RKO (cell line): Measurements from ENCODE around the gene ZNF565.
"Not testable (repeated sequence)": the region's sequence is repeated elsewhere in the genome, so short reads cannot be mapped to it uniquely, and the experiment has no call there.

Experiments used
- DNase-seq: peaks from one replicate; pipeline ENCODE4 v3.0.0-alpha.2; 2016; ENCODE audit warnings: low spot score

The ZNF565 gene

DNA sequence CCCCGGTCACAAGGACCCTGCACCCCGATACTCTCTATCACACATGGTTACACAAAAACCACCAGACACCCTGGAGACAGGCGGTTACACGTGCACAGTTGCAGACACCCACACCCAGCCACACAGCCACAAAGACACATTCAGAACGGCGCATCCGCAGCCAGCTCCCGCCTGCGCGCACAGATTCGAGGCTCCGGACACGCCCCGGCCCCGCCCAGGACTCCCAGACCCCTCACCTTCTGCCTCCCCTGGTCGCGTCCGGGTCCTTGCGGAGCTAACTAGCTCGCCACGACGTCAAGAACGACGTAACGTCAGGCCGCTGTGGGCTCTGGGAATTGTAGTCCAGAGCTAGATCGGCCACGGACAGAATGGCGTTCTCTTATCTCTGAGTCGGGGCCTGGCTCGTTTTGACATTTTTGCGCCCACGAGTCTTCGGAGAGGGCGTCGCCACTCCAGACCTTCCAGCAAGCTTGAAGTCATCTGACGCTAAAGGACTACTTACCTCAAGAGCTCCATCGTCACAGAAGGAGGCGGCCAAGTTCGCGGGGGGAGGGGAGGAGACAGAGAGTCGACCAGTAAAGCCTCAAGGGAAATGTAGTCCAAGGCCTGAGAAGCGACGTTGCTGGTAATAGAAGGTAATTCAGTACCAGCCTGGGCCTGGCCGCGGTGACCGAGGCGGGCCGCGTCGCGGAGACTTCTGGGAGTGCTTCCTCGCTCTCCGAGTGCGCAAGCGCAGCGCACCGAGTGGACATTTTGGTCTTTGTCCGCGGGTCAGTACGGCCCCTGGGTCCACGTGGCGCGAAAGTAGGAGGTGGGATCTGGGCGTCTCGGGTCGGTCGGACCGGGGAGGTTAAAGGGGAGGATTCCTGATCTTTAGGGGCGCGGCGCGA, at the start of gene ZNF565, which contains the start of gene ZNF146:
Gene ZNF565, minus strand, starts transcription at position 280 of the 890 bp plus-strand sequence. CDS start 12,680 bp downstream, outside the sequence.
Gene ZNF146, plus strand, starts transcription at position 721 of the 890 bp plus-strand sequence. CDS start 21,335 bp downstream, outside the sequence.
- peak; percentile 99 for DNase-seq

DNA sequence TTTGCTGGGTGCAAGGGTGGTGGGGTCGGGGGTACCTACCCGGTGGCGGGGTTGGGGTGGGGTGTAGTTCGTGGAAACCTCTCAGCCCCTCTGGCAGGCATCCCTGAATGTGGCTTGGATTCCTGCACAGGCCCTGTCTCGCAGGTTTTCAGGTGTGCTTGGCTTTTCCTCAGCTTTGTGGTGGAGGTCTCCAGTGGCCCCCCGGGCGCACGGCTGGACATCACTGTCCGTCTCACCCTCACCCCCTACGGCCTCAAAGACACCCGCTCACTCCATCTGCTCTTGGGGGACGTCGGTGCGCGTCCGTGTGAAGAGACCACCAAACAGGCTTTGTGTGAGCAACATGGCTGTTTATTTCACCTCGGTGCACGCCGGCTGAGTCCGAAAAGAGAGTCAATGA, 44.7 kb upstream of the ZNF565 start:
- no peak for DNase-seq

DNA sequence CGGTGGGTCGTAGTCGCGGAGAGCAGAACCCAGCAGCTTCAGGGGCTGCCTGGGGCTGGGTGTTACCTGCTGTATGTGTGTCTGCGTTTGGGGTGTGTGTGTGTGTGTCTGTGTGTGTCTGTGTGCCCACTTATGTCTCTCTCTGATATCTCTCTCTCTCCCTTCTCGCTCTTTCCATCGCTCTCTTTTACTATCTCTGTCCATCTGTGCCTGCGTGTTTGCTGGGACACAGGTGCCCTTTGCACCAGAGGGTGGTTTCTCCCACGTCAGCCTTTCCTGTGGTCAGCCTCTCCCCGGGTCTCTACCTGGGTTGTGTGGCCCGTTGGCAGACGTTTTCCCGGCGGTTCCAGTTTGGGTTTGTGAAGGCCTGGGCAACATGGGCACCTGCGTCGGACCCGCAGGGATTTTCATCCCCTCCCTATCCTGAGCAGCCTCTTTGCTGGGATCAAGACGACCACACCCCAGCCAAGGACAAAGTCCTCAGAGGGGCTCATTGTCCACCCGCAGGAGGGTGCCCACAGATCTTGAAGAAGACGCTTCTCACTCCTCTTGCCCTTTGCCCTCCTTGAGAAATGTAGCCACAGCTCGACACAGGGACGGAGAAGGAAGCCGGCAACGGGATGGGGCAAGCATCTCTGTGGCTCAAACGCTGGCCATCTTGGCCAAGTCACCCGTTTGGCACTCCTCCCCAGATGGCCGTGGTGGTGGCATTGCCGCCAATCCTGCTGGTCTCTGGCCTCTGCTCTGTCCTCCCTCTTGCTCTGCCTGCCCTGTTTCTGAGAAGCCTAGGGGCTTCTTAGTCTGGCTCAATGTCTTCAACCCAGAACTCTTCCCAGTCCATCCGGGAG, 43.8 kb upstream of the ZNF565 start:
- DNase-seq = no peak

DNA sequence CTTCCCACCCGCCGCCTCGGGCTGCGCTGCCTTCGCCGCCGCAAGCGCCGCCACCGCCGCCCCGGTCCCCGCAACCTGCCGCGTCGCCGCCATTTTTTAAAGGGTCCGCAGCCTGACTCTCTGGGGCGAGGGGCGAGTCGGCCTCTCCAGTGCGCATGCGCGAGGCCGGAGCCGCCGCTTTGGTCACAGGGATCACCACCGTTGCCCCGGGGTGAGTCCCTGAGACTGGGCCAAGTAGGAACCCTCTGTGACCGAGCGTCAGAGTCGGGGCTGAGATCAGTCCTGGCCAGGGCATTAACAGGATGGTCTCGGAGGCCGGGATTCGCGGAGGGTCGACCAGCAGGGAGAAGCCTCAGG, 43.0 kb upstream of the ZNF565 start:
- no peak for DNase-seq

DNA sequence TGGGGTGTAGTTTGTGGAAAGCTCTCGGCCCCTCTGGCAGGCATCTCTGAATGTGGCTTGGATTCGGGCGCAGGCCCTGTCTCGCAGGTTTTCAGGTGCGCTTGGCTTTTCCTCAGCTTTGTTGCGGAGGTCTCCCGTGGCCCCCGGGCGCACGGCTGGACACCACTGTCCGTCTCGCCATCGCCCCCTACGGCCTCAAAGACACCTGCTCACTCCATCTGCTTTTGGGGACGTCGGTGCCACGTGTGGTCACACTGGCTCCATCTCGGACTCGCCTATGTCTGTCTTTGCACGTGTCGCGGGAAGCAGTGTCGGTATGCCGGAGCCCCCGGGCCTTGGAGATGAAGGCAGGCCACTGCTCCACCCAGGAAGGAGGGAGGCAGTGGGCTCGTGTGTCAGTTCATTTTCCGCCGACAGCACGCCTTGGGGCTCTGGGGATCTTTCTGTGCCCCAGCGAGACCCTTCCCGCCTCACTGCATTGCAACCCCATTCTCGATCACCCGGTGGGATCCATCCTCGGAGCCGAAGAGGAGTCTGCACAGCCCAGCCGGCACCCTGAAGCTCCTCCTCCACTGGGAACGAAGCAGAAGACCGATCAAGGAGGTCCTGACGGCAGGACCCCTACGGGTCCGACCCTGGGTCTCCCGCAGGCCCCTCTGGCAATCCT, 42.5 kb upstream of the ZNF565 start:
- DNase-seq = no peak

DNA sequence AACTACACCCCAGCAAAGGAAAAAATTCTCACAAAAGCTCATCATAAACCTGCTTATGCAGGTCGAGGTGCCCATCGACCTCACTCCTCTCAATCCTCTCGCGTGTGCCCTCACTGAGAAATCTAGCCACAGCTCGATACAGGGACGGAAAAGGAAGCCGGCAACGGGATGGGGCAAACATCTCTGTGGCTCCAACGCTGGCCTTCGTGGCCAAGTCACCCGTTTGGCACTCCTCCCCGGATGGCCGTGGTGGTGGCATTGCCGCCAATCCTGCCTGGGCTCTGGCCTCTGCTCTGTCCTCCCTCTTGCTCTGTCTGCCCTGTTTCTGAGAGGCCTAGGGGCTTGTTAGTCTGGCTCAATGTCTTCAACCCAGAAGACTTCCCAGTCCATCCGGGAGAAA, 41.6 kb upstream of the ZNF565 start:
- DNase-seq = no peak

DNA sequence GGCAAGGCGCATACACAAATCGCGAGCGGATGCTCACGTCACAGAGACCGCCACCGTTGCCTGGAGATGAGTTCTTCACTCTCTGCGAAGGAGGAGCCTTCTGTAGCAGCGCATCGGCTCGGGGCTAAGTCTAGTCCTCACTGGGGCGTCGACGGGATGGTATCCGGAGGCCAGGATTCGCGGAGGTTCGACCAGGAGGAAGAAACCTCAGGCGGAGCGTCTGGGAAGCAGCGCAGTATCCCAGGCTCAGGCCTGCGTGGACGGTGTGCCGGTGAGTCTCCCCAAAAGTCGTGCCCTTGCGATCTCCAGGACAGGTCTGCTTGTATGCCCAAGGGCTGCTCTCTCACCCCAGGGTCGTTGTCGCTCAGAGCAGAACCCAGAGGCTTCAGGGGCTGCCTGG, 40.9 kb upstream of the ZNF565 start:
- DNase-seq = no peak

GRCh38 chr19:36254848-36255247, 40.4 kb upstream of the ZNF565 start:
- DNase-seq = no peak

DNA sequence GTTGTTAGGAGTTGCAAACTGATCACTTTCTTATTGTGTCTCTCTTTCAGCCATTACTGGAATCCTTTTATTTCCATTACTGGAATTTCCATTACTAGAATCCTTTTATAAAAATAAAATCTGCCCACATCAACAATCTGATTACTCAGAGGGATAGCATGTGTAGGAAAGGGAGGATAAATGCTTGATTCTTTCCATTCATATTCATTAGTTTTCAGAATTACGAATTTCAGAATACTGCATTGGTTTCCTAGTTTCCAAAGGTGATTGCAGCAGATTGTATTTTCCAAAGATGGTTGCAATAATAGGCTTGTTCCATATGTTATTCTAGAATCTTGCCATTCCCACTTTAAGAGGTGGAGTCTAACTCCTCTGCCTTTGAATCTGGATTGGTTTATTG, 37.6 kb upstream of the ZNF565 start:
- DNase-seq = no peak

DNA sequence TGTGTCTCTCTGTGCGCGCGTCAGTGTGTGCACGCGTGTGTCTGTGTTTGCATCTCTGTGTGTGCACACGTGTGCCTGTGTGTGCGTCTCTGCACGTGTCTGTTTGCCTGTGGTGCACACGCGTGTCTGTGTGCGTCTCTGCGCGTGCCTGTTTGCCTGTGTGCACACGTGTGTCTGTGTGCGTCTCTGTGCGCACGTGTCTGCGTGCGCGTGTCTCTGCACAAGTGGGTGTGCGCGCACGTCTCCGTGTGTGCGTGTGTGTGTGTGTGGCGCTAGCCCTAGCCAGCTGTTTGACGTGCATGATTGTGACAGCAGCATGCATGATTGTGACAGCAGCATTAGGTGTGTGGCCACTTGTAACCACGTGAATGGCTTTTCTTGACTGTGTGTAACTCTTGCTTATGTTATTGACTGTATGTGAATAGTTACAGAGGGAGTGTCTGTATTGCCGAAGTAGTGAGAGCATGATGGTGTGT, 31.6 kb upstream of the ZNF565 start:
- DNase-seq = no peak

DNA sequence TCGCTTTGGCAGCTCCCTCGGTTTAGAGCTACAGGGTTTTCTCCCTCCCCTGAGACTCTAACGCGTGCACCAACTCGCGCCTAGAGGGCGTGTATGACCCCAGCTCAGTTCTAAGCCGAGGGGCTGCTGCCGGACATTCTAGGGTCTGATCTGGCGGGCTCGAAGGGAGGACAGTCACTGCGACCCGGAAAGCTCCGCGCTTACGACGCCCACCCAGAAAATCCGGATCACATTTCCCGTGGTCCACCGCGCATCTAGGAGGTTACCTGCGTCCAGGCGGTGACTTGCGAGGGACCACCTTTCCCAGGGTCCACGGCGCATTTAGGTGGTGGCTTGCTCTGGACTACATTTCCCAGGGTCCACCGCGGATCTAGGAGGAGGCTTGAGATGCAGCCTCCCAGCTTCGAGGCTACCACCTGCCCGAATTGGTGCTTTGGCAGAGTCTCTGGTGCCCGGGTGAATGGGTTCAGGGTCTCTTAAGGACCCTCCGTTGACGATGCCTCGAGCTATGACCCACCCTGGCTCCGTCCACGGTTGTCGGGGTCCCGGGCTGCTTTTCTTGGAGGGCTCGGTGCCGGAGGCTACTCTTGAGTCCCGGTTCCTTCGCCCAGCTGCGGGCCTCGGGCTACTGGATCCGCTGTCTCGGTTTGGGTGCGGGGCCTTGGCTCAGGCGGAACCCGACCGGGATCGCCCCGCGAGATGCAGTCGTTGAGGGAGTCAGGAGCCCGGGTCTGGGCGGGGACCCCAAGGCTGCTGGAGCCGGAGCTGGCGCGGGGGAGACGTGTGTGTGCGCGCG, 30.9 kb upstream of the ZNF565 start:
- no peak for DNase-seq

DNA sequence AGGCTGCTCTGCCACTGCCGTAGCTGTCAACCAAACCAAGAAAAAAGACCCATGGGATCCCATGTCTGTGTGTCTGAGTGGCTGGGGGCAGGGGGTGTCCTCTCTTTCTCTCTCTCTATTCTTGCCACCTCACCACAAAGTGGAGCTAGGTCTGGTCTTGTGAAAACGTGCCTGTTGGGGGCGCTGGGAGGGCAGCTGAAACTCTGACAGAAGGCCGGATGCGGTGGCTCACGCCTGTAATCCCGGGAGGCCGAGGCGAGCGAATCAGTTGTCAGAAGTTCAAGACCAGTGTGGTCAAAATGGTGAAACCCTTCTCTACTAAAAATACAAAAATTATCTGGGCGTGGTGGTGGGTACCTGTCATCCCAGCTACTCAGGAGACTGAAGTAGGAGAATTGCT, 29.6 kb upstream of the ZNF565 start:
- DNase-seq = no peak

GRCh38 chr19:36236946-36237310, 22.5 kb upstream of the ZNF565 start:
- no peak for DNase-seq

GRCh38 chr19:36236304-36236945, 22.0 kb upstream of the ZNF565 start:
- no peak for DNase-seq

DNA sequence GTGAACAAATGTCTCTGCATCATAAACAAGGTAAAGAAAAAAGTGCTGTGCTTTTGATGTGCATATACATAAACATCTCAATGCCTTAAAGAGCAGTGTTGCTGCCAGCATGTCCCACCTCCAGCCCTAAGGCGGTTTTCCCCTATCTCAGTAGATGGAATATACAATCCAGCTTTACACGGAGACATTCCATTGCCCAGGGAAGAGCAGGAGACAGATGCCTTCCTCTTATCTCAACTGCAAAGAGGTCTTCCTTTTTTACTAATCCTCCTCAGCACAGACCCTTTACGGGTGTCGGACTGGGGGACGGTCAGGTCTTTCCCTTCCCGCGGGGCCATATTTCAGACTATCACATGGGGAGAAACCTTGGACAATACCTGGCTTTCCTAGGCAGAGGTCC, 19.2 kb upstream of the ZNF565 start:
- DNase-seq = not testable (repeated sequence)

DNA sequence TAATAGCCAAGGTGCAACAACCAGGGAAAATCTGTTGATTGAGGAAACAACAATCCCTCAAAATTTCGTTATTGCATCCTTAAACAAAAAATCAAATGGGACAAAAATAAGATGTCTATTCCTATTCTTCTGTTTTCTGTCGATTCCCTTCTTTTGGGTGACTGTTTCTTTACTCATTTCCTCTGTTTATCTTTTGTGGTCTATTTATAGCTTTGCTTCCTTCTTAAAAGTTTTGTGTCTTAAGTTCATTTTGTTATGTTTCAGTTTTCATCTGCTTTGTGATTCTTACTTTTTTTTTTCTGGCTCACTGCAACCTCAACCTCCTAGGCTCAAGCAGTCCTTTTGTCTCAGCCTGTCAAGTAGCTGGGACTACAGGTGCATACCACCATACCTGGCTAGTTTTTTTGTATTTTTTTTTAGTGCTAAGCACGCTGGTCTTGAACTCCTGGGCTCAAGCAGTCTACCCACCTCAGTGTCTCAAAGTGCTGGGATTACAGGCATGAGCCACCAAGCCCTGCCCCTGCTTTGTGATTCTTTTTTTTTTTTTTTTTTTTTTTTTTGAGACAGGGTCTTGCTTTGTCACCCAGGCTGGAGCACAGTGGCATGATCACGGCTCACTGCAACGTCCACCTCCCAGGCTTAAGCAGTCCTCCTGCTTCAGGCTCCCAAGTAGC, 10.9 kb upstream of the ZNF565 start:
- peak; percentile 18 for DNase-seq

DNA sequence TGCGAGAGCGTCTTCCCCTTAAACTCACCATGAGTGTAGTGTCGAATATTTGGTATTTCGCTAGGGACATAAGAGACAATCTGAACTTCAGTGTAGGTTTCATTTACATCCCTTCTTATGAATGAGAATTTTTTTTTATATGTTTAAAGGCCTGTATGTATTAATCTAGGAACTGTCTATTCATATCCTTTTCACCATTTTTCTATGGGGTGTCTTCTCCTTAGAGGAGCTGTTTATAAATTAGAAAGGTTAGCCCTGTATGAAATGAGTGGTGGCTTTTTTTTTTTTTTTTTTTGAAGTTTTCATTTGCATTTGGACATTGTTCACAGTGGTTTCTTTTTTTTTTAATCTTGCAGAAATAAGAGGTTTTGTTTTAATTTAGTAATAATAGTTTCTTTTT, 8.0 kb upstream of the ZNF565 start:
- no peak for DNase-seq

GRCh38 chr19:36221474-36221873, 7.0 kb upstream of the ZNF565 start:
- DNase-seq = no peak

DNA sequence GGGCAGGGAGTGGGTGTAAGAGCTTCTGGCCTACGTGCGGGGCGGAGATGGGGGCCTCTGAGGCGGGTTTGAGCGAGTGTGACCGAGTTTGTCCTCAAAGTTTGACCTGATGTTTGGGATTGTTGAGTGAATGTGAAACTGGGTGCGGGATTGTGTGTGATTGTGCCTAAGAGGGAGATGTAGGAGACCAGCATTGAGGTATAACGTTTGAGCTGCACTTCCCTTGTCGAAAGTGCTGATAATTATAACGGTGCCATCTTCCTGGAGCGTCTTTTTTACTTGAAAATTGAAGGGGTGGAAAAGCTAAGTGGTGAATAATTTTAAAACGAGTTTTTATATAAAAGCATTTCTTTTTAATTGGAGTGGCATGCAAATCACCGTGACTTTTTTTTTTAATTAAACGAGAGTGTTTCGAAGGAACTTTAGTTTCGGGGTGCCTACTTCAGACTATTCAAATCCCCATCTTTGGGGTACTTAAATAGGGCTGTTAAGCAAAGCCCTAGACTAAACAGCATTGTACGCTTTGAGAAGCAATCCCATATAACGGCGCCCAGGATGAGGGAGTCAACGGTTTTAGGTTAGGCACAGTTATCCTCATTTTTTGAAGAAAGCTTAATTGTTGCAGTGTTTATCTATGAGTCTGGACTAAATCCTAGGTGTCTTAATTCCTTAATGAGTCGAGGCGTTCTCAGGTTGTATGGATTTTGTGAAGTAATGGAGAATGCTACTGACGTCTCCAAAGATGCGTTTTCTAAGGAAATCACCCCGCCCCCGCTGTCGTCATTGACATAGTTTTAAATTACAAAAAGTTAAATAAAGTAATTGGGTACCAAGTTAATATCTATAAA, 1.0 kb upstream of the ZNF565 start:
- DNase-seq = peak; percentile 43

DNA sequence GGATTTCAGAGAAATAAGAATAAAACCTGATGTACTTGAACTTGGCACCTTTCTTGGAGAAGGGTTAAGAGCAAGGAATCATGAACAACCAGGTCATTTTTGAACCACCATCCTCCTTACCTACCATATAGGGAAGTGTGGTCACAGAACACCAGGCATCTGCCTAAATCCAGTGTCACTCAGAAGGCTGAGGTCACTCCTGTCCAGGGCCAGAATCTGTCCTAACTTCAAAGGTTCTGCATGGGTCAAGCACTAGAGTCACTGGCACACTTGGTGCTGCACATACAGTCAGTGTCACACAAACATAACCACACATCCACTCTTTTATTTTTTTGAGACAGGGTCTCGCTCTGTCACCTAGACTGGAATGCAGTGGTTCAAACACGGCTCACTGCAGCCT, 1.6 kb downstream of the ZNF565 start:
- no peak for DNase-seq
